ENCODE results near the gene MCRIP1.

Gene MCRIP1

DNA sequence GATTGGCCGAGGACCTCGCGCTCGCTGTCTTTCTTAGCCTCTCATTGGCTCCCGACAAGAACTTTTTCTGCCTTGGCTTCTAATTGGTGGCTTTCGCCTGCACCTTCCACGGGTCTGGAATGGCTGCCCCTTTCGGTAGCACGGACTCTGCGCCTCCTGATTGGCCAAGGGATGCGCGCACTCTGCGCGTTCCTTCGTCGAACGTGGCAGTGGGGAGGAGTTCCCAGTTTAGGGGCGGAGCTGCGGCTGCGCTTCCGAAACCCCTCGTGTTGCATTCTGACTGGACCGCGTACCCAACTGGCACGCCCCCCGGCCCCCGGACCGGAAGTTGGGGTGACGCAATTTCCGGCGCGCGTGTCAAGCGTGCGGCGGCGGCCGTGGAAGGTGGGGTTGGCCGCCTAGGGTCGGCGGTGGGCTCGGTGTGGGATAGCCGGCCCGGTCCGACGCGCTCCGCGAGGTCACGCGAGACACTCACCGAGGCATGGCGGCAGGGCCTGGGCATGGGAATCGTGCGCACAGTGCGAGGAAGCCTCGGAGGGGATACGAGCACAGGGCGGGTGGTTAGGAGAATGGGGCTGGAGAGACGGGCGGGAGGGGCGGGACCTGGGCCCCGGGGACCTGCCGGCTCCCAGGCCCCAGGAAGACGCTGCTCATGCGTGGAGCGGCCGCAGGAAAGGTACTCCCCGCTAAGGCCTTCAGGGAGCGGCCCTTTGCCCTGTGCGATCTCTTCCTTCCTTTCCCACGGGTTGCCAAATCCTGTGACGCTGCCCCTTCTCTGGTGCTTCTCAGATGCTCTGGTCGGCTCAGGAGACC is 27.9 kb upstream of the MCRIP1 start:
- peak; percentile 98 for DNase-seq

DNA sequence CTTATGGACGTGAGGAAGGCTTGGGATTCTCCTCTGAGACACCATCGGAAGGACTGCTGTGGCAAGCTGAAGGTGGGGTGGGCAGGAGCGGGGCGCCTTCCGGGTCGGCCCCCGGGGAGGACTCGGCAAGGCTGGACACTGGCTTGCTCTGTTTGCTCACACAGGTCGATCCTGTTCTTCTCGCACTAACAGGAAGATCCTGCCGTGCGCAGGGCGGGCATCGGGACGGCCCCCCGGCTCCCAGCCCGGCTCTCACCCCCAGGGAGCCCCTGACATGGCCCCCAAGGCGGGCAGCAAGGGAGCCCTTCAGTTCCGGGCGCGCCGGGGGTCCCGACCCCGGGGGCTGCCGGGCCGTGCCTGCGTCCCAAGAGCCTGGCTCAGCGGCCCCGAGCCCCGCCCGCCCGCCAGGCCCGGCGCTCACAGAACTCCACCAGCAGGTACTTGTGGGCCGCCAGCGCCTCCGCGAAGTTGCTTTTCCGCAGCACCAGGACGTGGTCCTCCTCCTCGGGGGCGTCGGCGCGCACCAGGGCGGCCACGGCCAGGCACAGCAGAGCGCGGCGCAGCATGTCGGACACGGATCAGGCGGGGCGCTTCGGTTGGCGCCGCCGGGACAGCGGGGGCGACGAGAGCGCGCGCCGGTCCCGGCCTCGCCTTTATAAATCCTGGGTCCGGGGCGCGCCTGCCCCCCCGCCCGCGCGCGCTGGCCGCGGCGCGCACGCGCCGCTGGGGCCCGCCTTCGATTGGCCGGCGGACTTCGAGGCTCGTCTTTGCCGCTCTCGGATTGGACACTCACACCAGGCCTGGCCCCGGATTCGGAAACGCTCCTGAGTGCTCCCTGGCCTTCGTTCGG is 27.0 kb upstream of the MCRIP1 start, which contains the start of gene P4HB:
Gene P4HB, minus strand, starts transcription at position 630 of the 850 bp plus-strand sequence. Its CDS starts 64 bp downstream, at position 566.
- DNase-seq = peak; percentile 5

DNA sequence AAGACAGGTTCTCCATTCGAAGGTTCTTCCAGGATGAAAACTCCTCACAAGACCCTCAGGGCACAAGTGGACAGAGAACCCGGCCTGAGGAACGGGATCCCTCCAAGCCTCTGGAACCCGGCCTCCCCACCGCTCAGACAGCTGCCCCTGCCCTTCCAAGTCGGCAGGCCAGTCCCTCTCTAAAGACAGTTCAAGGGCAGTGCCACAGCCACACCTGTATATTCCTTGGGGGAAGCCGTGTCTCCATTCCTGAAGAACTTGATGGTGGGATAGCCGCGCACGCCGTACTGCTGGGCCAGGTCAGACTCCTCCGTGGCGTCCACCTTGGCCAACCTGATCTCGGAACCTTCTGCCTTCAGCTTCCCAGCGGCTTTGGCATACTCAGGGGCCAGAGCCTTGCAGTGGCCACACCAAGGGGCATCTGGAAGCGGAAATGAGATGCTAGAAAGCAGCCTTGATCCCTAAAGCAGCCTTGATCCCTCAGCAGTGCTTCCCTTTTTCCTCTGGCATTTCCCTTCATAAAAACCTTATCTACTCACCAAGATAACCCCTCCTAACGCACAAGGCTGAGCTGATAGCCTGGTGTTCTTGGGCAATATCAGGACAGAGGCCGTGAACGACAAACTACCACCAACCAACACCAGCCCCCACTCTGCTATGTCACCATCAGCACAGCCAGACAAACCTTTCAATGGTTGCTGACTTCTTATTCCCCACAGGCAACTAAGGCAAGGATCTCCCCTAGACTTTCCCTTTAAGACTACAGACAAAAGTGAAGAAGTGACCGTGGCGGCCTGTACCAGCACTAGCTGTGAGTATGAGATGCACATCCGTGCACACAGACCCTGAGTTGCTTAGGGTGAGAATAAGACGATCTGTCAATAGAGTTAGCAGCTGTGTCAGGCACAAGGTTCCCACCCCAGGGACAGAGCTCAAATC is 26.1 kb upstream of the MCRIP1 start:
- no peak for DNase-seq

DNA sequence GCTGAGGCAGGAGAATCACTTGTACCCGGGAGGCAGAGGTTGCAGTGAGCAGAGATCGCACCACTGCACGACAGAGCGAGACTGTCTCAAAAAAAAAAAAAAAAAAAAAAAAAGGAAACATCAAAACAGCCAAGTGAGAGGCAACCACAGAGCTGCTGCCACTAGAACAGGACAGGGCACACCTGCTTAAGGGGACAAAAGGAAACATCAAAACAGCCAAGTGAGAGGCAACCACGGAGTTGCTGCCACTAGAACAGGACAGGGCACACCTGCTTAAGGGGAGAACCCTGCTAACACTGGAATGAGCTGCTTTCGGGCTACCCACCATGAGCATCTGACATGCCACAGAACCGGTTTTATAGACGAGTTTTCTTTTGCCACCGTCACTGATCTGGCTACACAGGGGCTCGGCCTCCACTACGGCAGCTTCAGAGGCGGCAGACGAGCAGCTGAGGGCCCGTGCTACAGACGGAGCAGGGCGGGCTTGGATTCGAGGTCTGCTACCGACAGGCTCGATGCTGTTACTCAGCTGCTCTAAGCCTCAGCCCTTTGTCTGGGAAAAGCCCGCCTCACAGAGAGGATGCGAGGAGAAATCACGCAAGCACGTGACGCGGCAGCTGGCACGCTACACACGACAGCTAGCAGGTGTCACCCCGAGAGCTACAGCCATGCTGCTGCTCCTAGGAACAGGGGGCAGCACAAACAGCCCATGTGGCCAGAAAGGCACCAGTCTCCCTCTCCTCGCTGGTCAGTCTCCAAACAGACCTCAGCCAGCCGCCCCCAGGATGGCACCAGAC is 25.3 kb upstream of the MCRIP1 start:
- DNase-seq = no peak

DNA sequence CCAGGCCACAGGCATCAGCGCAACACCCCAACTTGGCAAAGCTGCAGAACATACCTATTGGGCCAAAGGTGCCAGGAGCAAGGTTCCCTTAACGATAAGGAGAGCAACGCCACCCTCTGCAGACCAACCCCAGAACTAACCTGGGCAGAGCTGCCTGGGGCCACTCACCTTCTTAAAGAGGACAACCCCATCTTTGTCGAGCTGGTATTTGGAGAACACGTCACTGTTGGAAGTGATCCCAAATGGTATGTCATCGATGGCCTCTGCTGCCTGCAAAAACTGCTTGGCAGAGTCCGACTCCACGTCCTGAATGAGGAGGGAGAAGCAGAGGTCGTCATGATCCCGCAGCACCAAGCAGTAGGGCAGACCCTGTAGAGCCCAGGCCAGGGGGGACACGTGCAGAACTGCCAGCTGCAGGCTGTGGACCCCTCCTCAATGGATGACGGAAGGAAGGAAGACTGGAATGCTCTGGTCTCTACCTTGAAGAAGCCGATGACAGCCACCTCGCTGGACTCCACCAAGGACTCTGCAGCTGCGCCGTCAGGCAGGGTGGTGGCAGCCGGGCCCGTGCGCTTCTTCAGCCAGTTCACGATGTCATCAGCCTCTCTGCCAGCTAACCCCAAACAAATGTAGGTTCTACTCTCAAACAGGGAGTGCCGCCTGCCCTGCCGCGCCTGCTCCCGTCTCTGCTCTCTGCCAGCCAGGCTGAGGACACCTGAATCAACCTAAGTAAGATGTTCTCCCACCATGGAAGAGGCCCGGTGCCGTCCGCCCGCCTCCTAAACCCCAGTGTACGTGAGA is 22.1 kb upstream of the MCRIP1 start:
- DNase-seq = no peak

DNA sequence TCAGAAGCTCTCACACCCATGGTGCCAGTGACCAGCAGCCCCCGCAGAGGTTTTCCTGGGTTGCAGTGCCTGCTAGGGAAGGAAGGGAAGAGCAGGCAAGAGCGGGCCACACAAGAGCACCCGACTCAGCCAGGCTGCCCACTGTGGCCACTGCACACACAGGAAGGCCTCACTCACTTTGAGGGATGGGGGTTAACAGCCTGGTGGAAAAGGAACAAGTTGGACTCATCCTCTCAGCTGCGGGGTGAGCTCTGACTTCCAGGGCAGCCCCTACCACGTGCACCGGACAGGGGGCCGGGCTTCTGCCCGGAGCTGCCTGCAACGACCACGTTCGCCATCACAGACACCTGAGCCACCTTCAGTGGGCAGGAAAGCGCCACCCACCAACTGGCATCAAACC is 19.1 kb upstream of the MCRIP1 start:
- no peak for DNase-seq

DNA sequence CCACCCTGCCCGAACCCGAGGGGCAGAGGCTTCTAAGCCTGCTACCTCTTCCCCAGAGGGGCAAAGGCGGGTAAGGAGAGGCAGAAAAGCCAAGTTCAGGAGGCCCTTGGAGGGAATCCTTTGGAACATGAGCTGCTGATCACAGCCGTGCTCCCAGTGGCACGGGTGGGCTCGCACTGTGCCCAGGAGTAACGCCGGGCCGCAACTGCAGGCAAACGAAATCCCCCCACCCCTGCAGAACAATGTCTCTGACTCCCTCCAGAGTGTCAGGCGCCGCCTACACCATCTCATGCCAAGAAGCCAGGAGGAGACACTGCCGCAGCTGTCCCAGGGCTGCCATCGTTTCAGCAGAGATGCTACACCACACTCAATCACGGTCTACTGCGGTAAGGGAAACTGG is 18.3 kb upstream of the MCRIP1 start:
- DNase-seq = no peak

DNA sequence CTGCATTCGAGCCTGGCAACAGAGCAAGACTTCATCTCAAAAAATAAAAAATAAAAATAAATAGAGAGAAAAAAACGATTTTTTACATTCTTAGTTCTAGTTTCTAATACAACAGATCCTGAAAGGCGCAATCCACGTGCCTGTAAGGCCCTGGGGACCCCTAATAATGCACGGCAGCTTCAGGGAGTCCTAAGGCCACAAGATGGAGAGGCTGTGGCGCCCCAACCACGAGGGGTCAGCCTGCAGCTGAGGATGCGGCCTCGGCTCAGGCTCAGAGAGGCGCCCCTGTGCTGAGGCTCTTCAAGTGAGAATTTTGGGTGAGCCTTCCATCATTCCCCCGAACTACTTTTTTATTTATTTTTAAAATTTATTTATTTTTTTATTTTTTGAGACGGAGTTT is 16.4 kb upstream of the MCRIP1 start:
- DNase-seq = no peak

DNA sequence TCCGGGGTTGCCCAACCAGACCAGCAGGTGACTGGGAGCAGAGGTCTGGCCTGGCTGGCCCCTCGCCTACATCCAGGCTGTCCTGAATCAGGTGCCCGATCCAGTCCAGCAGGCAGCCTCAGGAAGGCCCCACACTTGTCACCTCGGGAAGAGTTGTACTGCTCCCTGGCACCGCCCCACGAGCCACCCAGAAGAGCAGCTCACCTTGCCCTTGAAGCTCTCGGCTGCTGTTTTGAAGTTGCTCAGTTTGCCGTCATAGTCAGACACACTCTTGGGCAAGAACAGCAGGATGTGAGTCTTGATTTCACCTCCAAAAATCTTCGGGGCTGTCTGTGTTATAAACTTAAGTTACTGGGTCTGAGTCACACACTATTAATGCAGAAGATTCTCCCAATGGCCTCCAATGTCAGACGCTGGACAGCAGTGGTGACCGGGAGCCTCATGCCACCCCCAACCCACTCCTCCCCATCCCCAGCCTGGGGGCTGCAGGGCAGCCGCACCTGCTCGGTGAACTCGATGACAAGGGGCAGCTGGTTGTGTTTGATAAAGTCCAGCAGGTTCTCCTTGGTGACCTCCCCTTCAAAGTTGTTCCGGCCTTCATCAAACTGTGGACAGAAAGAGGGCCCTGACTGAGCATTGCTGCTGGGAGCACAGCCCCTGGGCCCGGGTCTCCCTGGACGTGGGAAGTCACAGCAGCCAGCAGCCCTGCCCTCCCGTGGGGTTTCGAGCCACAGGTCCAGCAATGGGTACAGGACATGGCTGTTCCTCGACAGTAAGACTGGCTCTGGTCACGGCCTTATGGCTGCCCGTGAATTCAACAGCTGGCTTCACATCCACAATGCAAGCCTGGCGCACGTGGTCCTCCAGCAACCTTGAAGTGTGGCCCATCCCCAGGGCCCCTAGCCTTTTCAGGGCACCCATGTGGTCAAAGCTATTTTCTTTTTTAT is 13.9 kb upstream of the MCRIP1 start:
- no peak for DNase-seq

DNA sequence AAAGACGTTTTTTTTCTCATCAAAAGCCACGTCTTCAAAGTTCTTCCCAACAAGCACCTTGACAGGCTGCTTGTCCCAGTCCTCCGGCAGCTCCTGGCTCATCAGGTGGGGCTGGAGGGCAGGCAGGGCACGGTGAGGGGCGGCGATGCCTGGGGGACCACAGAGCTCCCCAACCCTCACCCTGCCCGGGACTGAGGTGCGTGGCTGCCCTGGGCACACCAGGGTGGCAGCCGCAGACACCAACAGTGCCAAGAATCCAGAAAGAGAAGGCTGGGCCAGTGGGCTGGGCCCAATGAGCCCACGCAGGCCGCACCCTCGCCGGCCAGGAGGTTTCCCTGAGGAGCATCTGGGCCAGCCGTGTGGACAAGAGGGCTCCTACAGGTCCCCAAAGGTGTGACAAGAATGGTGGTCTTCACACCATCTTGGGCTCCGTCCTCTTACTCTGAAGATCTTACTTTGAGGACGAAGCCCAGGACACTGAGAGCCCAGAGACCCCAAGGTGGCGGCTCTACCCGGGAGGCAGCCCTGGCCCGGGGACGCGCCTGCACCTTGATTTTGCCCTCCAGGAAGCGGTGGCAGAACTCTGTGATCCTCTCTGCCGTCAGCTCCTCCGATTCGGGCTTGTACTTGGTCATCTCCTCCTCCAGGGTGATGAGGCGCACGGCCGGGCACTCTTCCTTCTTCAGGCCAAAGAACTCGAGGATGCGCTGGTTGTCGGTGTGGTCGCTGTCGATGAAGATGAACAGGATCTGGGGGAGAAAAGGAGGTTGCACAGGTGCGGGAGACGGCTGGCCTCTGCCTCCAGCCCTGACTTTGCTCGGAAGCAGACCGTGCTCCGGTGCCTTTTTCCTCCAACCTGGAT is 13.0 kb upstream of the MCRIP1 start:
- no peak for DNase-seq

DNA sequence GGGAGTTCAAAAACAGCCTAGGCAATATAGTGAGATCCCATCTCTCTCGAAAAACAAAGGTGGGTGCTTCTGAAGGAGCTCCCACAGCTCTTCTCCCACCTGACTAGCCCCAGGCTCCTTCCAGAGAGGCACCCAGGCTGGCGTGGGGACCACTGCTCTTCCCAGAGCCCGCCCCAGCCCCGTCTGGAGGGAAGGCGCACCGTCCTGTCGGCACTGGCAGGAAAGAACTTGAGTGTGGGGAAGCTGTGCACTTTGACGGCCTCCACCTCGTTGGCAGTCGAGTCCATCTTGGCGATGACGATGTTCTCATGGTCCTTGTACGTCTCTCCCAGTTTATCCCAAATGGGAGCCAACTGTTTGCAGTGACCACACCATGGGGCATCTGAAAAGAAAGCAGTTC is 12.3 kb upstream of the MCRIP1 start:
- DNase-seq = no peak

- DNase-seq = no peak
Measured at GRCh38 chr17:81844887-81845286, 11.8 kb upstream of the MCRIP1 start.

- DNase-seq = no peak
Measured at GRCh38 chr17:81844327-81844851, 11.3 kb upstream of the MCRIP1 start.

DNA sequence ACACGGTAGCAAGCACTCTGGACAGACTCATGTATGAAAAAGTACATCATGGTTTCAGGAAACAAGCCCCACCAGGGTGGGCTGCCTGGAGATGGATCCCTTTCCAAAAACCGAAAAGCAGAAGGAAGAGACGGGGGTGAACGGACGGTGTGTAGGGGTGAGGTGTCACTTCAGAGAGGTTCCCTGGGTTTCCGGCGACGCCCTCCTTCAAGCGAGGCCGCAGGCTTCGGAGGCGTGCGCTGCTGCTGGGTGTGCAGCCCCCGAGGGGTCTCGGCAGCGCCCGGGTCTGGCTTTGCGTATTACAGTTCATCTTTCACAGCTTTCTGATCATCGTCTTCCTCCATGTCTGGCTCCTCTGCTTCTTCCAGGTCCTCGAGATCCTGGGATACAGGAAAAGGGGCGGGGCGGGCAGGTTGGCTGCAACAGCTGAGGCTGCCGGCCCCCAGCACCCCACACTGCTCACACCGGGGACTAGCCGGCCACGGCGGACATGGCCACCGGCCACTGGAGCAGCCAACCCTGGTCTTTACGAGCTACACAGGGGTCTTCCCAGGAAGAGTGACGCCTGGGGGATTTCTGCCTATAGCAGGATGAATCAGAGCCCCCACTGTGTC is 10.7 kb upstream of the MCRIP1 start:
- no peak for DNase-seq

GRCh38 chr17:81842725-81843504 is 9.8 kb upstream of the MCRIP1 start:
- DNase-seq = no peak

DNA sequence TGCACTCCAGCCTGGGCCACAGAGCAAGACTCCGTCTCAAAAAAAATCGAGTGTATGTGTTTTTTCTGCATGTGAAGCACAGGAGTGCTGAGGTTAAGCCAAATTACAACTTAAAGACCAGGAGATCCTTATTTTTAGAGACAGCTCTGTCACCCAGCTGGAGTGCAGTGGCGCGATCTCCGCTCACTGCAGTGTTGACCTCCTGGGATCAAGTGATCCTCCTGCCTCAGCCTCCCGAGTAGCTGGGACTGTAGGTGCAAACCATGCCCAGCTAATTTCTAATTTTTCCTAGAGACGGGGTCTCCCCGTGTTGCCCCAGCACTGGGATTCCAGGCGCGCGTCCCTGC is 9.3 kb upstream of the MCRIP1 start:
- DNase-seq = no peak

DNA sequence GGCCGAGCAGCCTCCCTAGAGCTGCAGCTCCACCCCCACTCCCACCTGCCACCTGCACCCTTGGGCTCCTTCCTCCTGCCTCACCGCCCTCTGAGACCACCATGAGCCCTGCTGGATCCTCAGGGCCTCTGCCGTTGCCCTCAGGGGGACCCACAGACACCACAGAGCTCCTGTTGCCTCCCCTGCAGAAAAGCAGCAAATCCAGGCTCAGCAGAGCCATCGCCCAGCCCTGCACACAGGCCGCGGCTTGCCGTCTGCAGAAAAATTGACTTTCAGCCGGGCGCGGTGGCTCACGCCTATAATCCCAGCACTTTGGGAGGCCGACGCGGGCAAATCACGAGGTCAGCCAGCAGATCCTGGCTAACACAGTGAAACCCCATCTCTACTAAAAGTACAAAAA is 8.8 kb upstream of the MCRIP1 start:
- no peak for DNase-seq

Measured in activated T-cell treated with anti-CD3 and anti-CD28 coated beads for 4 hours (primary cell).